H1 (cell line): ENCODE measurements around the gene THOC6. TPM values are rescaled to one million over a fixed set of nuclear protein-coding genes. Genes with fewer than 3 reads are reported as not detected.

Experiments
- CTCF ChIA-PET: fragments of 300-600 bp; sonication (Branson Sonifier 250); formaldehyde crosslinking; loops from one replicate; lab custom pipeline; 2021; ENCODE audit not compliant: partially characterized antibody; lab: Charles Lee
- POLR2A ChIA-PET: fragments of 300-600 bp; sonication (Branson Sonifier 250); formaldehyde crosslinking; loops from one replicate; lab custom pipeline; 2021; ENCODE audit warnings: inconsistent platforms; ENCODE audit not compliant: partially characterized antibody; lab: Charles Lee
- DNase-seq, 2 experiments: peaks; one replicate each; pipeline versions ENCODE4 v3.0.0 to v3.0.0-alpha.2; 2010 to 2022; ENCODE audit warnings: low spot score in 2 of 2, low read depth in 1 of 2, mixed read lengths in 1 of 2
- FAIRE-seq: peaks from 2 replicates; lab custom pipeline; 2011; peaks lifted over from hg19 to GRCh38; lab: Jason Lieb, UNC
- H2AFZ ChIP-seq: 2 replicates; pipeline ENCODE4 v1.8.1; 2012; ENCODE audit warnings: low read length, inconsistent platforms
- H2AK5ac ChIP-seq: 2 replicates; pipeline ENCODE4 v1.6.1; 2013; ENCODE audit warnings: low read depth, low read length
- H2BK120ac ChIP-seq: replicated peaks from 2 replicates; pipeline ENCODE3; 2013; ENCODE audit warnings: low read depth, low read length, inconsistent platforms
- H2BK12ac ChIP-seq: 2 replicates; pipeline ENCODE4 v1.6.1; 2013; ENCODE audit warnings: low read depth, low read length
- H2BK15ac ChIP-seq: 2 replicates; pipeline ENCODE4 v1.6.1; 2013; ENCODE audit warnings: low read length
- H2BK20ac ChIP-seq: 2 replicates; pipeline ENCODE4 v1.6.1; 2013; ENCODE audit warnings: low read length
- H2BK5ac ChIP-seq: 2 replicates; pipeline ENCODE4 v1.6.1; 2013; ENCODE audit warnings: low read depth, low read length
- H3K14ac ChIP-seq: 2 replicates; pipeline ENCODE4 v1.6.1; 2013; ENCODE audit warnings: inconsistent platforms; ENCODE audit not compliant: insufficient read length
- H3K18ac ChIP-seq: 2 replicates; pipeline ENCODE4 v1.6.1; 2013; ENCODE audit warnings: low read length; ENCODE audit errors: extremely low read depth
- H3K23ac ChIP-seq: 2 replicates; pipeline ENCODE4 v1.6.1; 2013; ENCODE audit warnings: inconsistent platforms; ENCODE audit not compliant: insufficient read length
- H3K23me2 ChIP-seq: 2 replicates; pipeline ENCODE4 v1.6.1; 2013; ENCODE audit warnings: low read depth, low read length
- H3K27ac ChIP-seq: 2 replicates; pipeline ENCODE4 v1.6.1; 2011; ENCODE audit warnings: low read depth, low read length, inconsistent platforms
- H3K27me3 ChIP-seq, 4 experiments: replicated peaks in 1 of 4; 1 replicate in 1 of 4; 2 replicates in 3 of 4; pipeline versions ENCODE4 v1.6.1 to v1.8.1; 2011 to 2013; ENCODE audit warnings: low read length in 3 of 4, mild to moderate bottlenecking in 3 of 4, inconsistent platforms in 2 of 4, mixed read lengths in 2 of 4, moderate library complexity in 1 of 4; ENCODE audit not compliant: control insufficient read depth in 3 of 4, insufficient read depth in 3 of 4; ENCODE audit errors: extremely low read depth in 1 of 4
- H3K36me3 ChIP-seq, 4 experiments: 2 replicates each; pipeline versions ENCODE4 v1.6.1 to v1.8.1; 2011 to 2013; ENCODE audit warnings: mild to moderate bottlenecking in 4 of 4, low read length in 3 of 4, moderate library complexity in 2 of 4, control low read depth in 1 of 4, inconsistent platforms in 1 of 4; ENCODE audit not compliant: insufficient read depth in 4 of 4, control insufficient read depth in 2 of 4
- H3K4ac ChIP-seq: replicated peaks from 2 replicates; pipeline ENCODE3; 2013; ENCODE audit warnings: low read length, low read depth, mixed read lengths, inconsistent platforms; ENCODE audit not compliant: insufficient read length
- H3K4me1 ChIP-seq, 4 experiments: replicated peaks in 1 of 4; 1 replicate in 1 of 4; 2 replicates in 3 of 4; pipeline versions ENCODE4 v1.6.1 to v1.8.1; 2011 to 2013; ENCODE audit warnings: low read length in 3 of 4, inconsistent platforms in 2 of 4, mixed read lengths in 1 of 4; ENCODE audit not compliant: insufficient read depth in 4 of 4, control insufficient read depth in 3 of 4
- H3K4me2 ChIP-seq, 2 experiments: 2 replicates each; pipeline versions ENCODE4 v1.6.1 to v1.8.1; 2011 to 2013; ENCODE audit warnings: low read depth in 2 of 2, low read length in 2 of 2, control low read depth in 1 of 2, inconsistent platforms in 1 of 2, mild to moderate bottlenecking in 1 of 2; ENCODE audit not compliant: insufficient read depth in 1 of 2
- H3K4me3 ChIP-seq, 4 experiments: fragments of 200-600, 300-600 bp in 1 of 4; sonication (generic), shearing (Covaris generic), sonication (Bioruptor Twin) in 1 of 4; 2 replicates each; pipeline versions ENCODE4 v1.5.1 to v1.8.1; 2011 to 2016; ENCODE audit warnings: low read length in 4 of 4, low read depth in 3 of 4, control low read depth in 2 of 4, inconsistent platforms in 2 of 4, mild to moderate bottlenecking in 2 of 4, mixed read lengths in 1 of 4, moderate library complexity in 1 of 4; ENCODE audit not compliant: insufficient read depth in 2 of 4; ENCODE audit errors: extremely low read depth in 1 of 4
- H3K56ac ChIP-seq: replicated peaks from 2 replicates; pipeline ENCODE3; 2013; ENCODE audit warnings: low read depth, mild to moderate bottlenecking, mixed read lengths, low read length, inconsistent platforms; ENCODE audit not compliant: insufficient read length
- H3K79me1 ChIP-seq: 2 replicates; pipeline ENCODE4 v1.6.1; 2013; ENCODE audit warnings: low read depth, low read length, control low read depth
- H3K79me2 ChIP-seq, 2 experiments: 2 replicates each; pipeline versions ENCODE4 v1.6.1 to v1.8.1; 2012 to 2013; ENCODE audit warnings: low read length in 2 of 2, mild to moderate bottlenecking in 2 of 2, inconsistent platforms in 1 of 2; ENCODE audit not compliant: insufficient read depth in 2 of 2, control insufficient read depth in 1 of 2
- H3K9ac ChIP-seq, 4 experiments: replicated peaks in 1 of 4; 1 replicate in 1 of 4; 2 replicates in 3 of 4; pipeline versions ENCODE4 v1.6.1 to v1.8.1; 2011 to 2013; ENCODE audit warnings: low read depth in 3 of 4, low read length in 3 of 4, control low read depth in 2 of 4, mild to moderate bottlenecking in 2 of 4, moderate library complexity in 2 of 4, inconsistent platforms in 1 of 4; ENCODE audit errors: extremely low read depth in 1 of 4
- H3K9me3 ChIP-seq, 2 experiments: 2 replicates each; pipeline versions ENCODE4 v1.6.1 to v1.8.1; 2012 to 2013; ENCODE audit warnings: mild to moderate bottlenecking in 2 of 2, moderate library complexity in 2 of 2, control low read depth in 1 of 2, inconsistent platforms in 1 of 2, low read depth in 1 of 2, low read length in 1 of 2, mixed read lengths in 1 of 2; ENCODE audit not compliant: insufficient read depth in 2 of 2
- H4K20me1 ChIP-seq, 2 experiments: replicated peaks in 1 of 2; 2 replicates each; pipeline versions ENCODE3 to v1.8.1; 2011 to 2013; ENCODE audit warnings: inconsistent platforms in 2 of 2, low read length in 2 of 2, mild to moderate bottlenecking in 1 of 2; ENCODE audit not compliant: insufficient read depth in 2 of 2, control insufficient read depth in 1 of 2
- H4K5ac ChIP-seq: 2 replicates; pipeline ENCODE4 v1.6.1; 2013; ENCODE audit warnings: low read length, low read depth, mixed read lengths, inconsistent platforms; ENCODE audit not compliant: insufficient read length
- H4K8ac ChIP-seq: 2 replicates; pipeline ENCODE4 v1.8.0; 2013; ENCODE audit warnings: mild to moderate bottlenecking, moderate library complexity, low read length, inconsistent platforms; ENCODE audit not compliant: insufficient read depth; ENCODE audit errors: extremely low read depth
- H4K91ac ChIP-seq: replicated peaks from 2 replicates; pipeline ENCODE3; 2013; ENCODE audit warnings: low read length, mixed read lengths, inconsistent platforms; ENCODE audit not compliant: insufficient read length
- MAFK ChIP-seq: IDR thresholded peaks from 2 replicates; pipeline ENCODE4 v1.6.1; 2012; ENCODE audit warnings: low read depth, mild to moderate bottlenecking, improper control_type of control experiment, low read length
- WGBS, 2 experiments: shearing (Covaris generic) in 1 of 2; methylation state at CpG; one replicate each; pipeline versions ENCODE4 v1.1.6 to v1.1.7; 2013 to 2015; ENCODE audit warnings: low lambda C conversion rate in 2 of 2, mixed read lengths in 2 of 2, inconsistent platforms in 1 of 2, low coverage in 1 of 2, missing lambda C conversion rate in 1 of 2; ENCODE audit not compliant: insufficient replicate concordance in 2 of 2, insufficient coverage in 1 of 2, insufficient read length in 1 of 2; ENCODE audit errors: extremely low coverage in 1 of 2, missing lambda C conversion rate in 1 of 2; 5-methylcytosine and 5-hydroxymethylcytosine counted together
- polyA plus RNA-seq, 7 experiments: library from polyadenylated mRNA; depleted of rRNA in 3 of 7; stranded (reverse) in 5 of 7; unstranded in 2 of 7; fragments of >200 nt in 5 of 7; fragments of 200-250 nt in 2 of 7; gene quantifications; 1 replicate in 5 of 7; 2 replicates in 1 of 7; 4 replicates in 1 of 7; pipeline versions ENCODE4 v1.2.1 to v1.2.3, GENCODE V29; 2011 to 2013; ENCODE audit warnings: missing spikeins in 2 of 7, mixed read lengths in 2 of 7
- small RNA-seq: library from polyadenylated mRNA; stranded (forward); fragments of <200 nt; extraction: miRNeasy Mini kit (QIAGEN cat#:217004); gene quantifications from one replicate; pipeline ENCODE3, GENCODE V24; 2013; ENCODE audit not compliant: insufficient read depth
- total RNA-seq: library from RNA; stranded (reverse); fragmentation: NEBNext Ultra II Directional; extraction: Animal tissue kit (Norgen Biotek cat#: 25700); gene quantifications from 2 replicates; pipeline ENCODE4 v1.2.1, GENCODE V29; 2021

THOC6 gene
- total and polyA plus RNA-seq, 2 of the 8 experiments (the other 6 are each of a cell fraction or from before 2014, with no cell fraction given): 78.5 to 111 TPM

- no peaks in the 10 kb centered on the region for H3K36me3 ChIP-seq
- peaks cover 0 to 4% of the 10 kb centered on the region in 2 experiments for H4K20me1 ChIP-seq
- H3K27ac ChIP-seq: no peak overlapping the region
- no peak overlapping the region for H3K9ac ChIP-seq
- no peak overlapping the region for H3K18ac ChIP-seq
- TF ChIP-seq MAFK: no peak
- H3K79me2 ChIP-seq: no peaks in the 10 kb centered on the region
- ChIA-PET POLR2A (interaction anchor here (0.9 to 6.6 kb wide), 8 partner anchors 11 to 70 kb away, joined by 3 to 86 read pairs (median 8); partner anchors contain the start of genes IL32 and ZSCAN10), CTCF (interaction anchor here (0.9 to 4.4 kb wide), 15 partner anchors 10 to 98 kb away, joined by 3 to 22 read pairs (median 5); partner anchors contain the start of gene IL32)
- DNase-seq (no peak), FAIRE-seq (no peak)
- no peaks in the 10 kb centered on the region; a peak in 1 of 7 replicates for H3K27me3 ChIP-seq
- H4K91ac ChIP-seq: no peak overlapping the region
- no peak overlapping the region for H3K4me3 ChIP-seq
- H4K5ac ChIP-seq: no peak overlapping the region
- H3K23me2 ChIP-seq: no peaks in the 10 kb centered on the region
- H2BK15ac ChIP-seq: no peak overlapping the region
- H3K4ac ChIP-seq: no peak overlapping the region
- H3K56ac ChIP-seq: no peak overlapping the region
- no peak overlapping the region for H2BK12ac ChIP-seq
- no peak overlapping the region for H3K14ac ChIP-seq
- no peak overlapping the region for H4K8ac ChIP-seq
- WGBS, 2 experiments: 59% methylated on average over 6 of the region's 6 CpGs; no CpG with 5 or more reads in 1 of the 2 experiments
- H3K9me3 ChIP-seq: no peaks in the 10 kb centered on the region
- no peak overlapping the region for H2AK5ac ChIP-seq
- H2BK5ac ChIP-seq: no peak overlapping the region
- no peak overlapping the region for H2BK120ac ChIP-seq
- no peak overlapping the region for H3K23ac ChIP-seq
- no peaks in the 10 kb centered on the region; a peak in 2 of 7 replicates for H3K4me1 ChIP-seq
- H2AFZ ChIP-seq: no peak overlapping the region
- H3K4me2 ChIP-seq: no peak overlapping the region
- H2BK20ac ChIP-seq: no peak overlapping the region
- H3K79me1 ChIP-seq: no peaks in the 10 kb centered on the region
Observed at GRCh38 chr16:3076577-3076976, 52.7 kb downstream of the THOC6 start.

Small RNA genes lying within 50 kb of the gene (small RNA-seq; reads per million reads assigned to genes)
- gene LINC00514: not detected

Other genes starting within 250 kb of the THOC6 start
- 237 and 248 TPM in 2 replicates for gene ELOB, start 246.8 kb upstream of the THOC6 start, total RNA-seq
- 1,357 and 1,702 TPM in 2 replicates for gene ELOB, start 246.8 kb upstream of the THOC6 start, polyA plus RNA-seq (2011; rRNA removed)
- gene PRSS33, start 236.5 kb upstream of the THOC6 start, total RNA-seq: not detected in 2 replicates
- gene PRSS33, start 236.5 kb upstream of the THOC6 start, polyA plus RNA-seq (2011; rRNA removed): 0.09 and 0.17 TPM in 2 replicates
- not detected in 2 replicates for gene PRSS41, start 225.6 kb upstream of the THOC6 start, total RNA-seq
- not detected in 2 replicates for gene PRSS41, start 225.6 kb upstream of the THOC6 start, polyA plus RNA-seq (2011; rRNA removed)
- gene PRSS21, start 206.8 kb upstream of the THOC6 start, total RNA-seq: 1.0 and 2.7 TPM in 2 replicates
- gene PRSS21, start 206.8 kb upstream of the THOC6 start, polyA plus RNA-seq (2011; rRNA removed): 0.76 and 1.4 TPM in 2 replicates
- not detected in 2 replicates for gene ZG16B, start 193.7 kb upstream of the THOC6 start, total RNA-seq
- gene ZG16B, start 193.7 kb upstream of the THOC6 start, polyA plus RNA-seq (2011; rRNA removed): 0.11 TPM in 1 of 2 replicates, not detected in the other
- gene PRSS22, start 165.9 kb upstream of the THOC6 start, total RNA-seq: 2.7 and 4.4 TPM in 2 replicates
- 4.0 and 5.8 TPM in 2 replicates for gene PRSS22, start 165.9 kb upstream of the THOC6 start, polyA plus RNA-seq (2011; rRNA removed)
- gene FLYWCH2, start 140.8 kb upstream of the THOC6 start, total RNA-seq: 16.4 and 20.2 TPM in 2 replicates
- gene FLYWCH2, start 140.8 kb upstream of the THOC6 start, polyA plus RNA-seq (2011; rRNA removed): 30.7 and 43.8 TPM in 2 replicates
- 23.1 and 23.5 TPM in 2 replicates for gene FLYWCH1, start 112.1 kb upstream of the THOC6 start, total RNA-seq
- 12.4 and 22.2 TPM in 2 replicates for gene FLYWCH1, start 112.1 kb upstream of the THOC6 start, polyA plus RNA-seq (2011; rRNA removed)
- gene KREMEN2, start 59.8 kb upstream of the THOC6 start, total RNA-seq: 6.6 and 7.8 TPM in 2 replicates
- 7.0 and 10.4 TPM in 2 replicates for gene KREMEN2, start 59.8 kb upstream of the THOC6 start, polyA plus RNA-seq (2011; rRNA removed)
- gene PAQR4, start 54.7 kb upstream of the THOC6 start, total RNA-seq: 28.2 and 28.8 TPM in 2 replicates
- gene PAQR4, start 54.7 kb upstream of the THOC6 start, polyA plus RNA-seq (2011; rRNA removed): 34.6 and 52.8 TPM in 2 replicates
- 74.7 and 83.6 TPM in 2 replicates for gene PKMYT1, start 43.6 kb upstream of the THOC6 start, total RNA-seq
- 85.2 and 180 TPM in 2 replicates for gene PKMYT1, start 43.6 kb upstream of the THOC6 start, polyA plus RNA-seq (2011; rRNA removed)
- 0.60 and 0.77 TPM in 2 replicates for gene CLDN9, start 11.1 kb upstream of the THOC6 start, total RNA-seq
- gene CLDN9, start 11.1 kb upstream of the THOC6 start, polyA plus RNA-seq (2011; rRNA removed): 0.89 and 2.2 TPM in 2 replicates
- 747 and 793 TPM in 2 replicates for gene CLDN6, start 5.9 kb upstream of the THOC6 start, total RNA-seq
- 1,115 and 1,541 TPM in 2 replicates for gene CLDN6, start 5.9 kb upstream of the THOC6 start, polyA plus RNA-seq (2011; rRNA removed)
- 77.0 and 81.0 TPM in 2 replicates for gene TNFRSF12A, start 3.7 kb upstream of the THOC6 start, total RNA-seq
- 82.5 and 121 TPM in 2 replicates for gene TNFRSF12A, start 3.7 kb upstream of the THOC6 start, polyA plus RNA-seq (2011; rRNA removed)
- gene HCFC1R1, start 93 bp upstream of the THOC6 start, total RNA-seq: 66.2 and 72.7 TPM in 2 replicates
- 138 and 195 TPM in 2 replicates for gene HCFC1R1, start 93 bp upstream of the THOC6 start, polyA plus RNA-seq (2011; rRNA removed)
- 14.3 and 15.9 TPM in 2 replicates for gene BICDL2, start 12.9 kb downstream of the THOC6 start, total RNA-seq
- 7.3 and 14.2 TPM in 2 replicates for gene BICDL2, start 12.9 kb downstream of the THOC6 start, polyA plus RNA-seq (2011; rRNA removed)
- gene MMP25, start 22.5 kb downstream of the THOC6 start, total RNA-seq: 23.9 and 26.7 TPM in 2 replicates
- gene MMP25, start 22.5 kb downstream of the THOC6 start, polyA plus RNA-seq (2011; rRNA removed): 7.7 and 14.8 TPM in 2 replicates
- 2.0 and 2.7 TPM in 2 replicates for gene IL32, start 41.6 kb downstream of the THOC6 start, total RNA-seq
- gene IL32, start 41.6 kb downstream of the THOC6 start, polyA plus RNA-seq (2011; rRNA removed): 4.3 and 5.0 TPM in 2 replicates
- 195 and 209 TPM in 2 replicates for gene ZSCAN10, start 75.3 kb downstream of the THOC6 start, total RNA-seq
- gene ZSCAN10, start 75.3 kb downstream of the THOC6 start, polyA plus RNA-seq (2011; rRNA removed): 314 and 488 TPM in 2 replicates
- gene ZNF205, start 88.6 kb downstream of the THOC6 start, total RNA-seq: 17.0 and 19.1 TPM in 2 replicates
- 19.9 and 28.5 TPM in 2 replicates for gene ZNF205, start 88.6 kb downstream of the THOC6 start, polyA plus RNA-seq (2011; rRNA removed)
- gene ZNF213, start 111.0 kb downstream of the THOC6 start, total RNA-seq: 6.9 and 7.3 TPM in 2 replicates
- gene ZNF213, start 111.0 kb downstream of the THOC6 start, polyA plus RNA-seq (2011; rRNA removed): 1.6 and 3.8 TPM in 2 replicates
- 0.48 and 0.52 TPM in 2 replicates for gene OR1F1, start 164.2 kb downstream of the THOC6 start, total RNA-seq
- gene OR1F1, start 164.2 kb downstream of the THOC6 start, polyA plus RNA-seq (2011; rRNA removed): 0.93 and 1.2 TPM in 2 replicates
- gene ZNF200, start 211.1 kb downstream of the THOC6 start, total RNA-seq: 7.5 and 9.9 TPM in 2 replicates
- 2.7 and 3.0 TPM in 2 replicates for gene ZNF200, start 211.1 kb downstream of the THOC6 start, polyA plus RNA-seq (2011; rRNA removed)
- not detected in 2 replicates for gene MEFV, start 232.6 kb downstream of the THOC6 start, total RNA-seq
- 0.02 and 0.03 TPM in 2 replicates for gene MEFV, start 232.6 kb downstream of the THOC6 start, polyA plus RNA-seq (2011; rRNA removed)